Measurements from ENCODE around the gene CTRB1. TPM values are rescaled to one million over a fixed set of nuclear protein-coding genes. Genes with fewer than 3 reads are reported as not detected.

CTRB1 gene
- total RNA-seq, 1 experiment from 2014 or later, result not detected

DNA sequence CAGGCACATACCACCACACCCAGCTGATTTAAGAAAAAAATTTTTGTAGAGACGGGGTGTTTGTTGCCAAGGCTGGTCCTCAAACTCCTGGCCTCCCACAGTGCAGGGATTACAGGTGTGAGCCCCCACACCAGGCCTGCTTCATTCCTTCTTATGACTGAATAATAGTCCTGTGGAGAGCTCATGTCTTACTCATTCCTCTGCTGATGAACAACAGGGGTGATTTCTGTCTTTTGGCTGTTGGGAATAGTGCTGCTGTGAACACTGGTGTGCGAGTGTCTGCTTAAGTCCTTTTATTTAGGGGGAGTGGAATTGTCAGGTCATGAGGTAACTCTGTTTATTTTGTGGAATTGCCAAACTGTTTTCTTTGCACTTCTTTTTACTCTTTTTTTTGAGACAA is 2.7 kb upstream of the CTRB1 start:
- Histone ChIP-seq H3K79me2 (ENCODE audit: low read depth) (no peaks in the 10 kb centered on the region), H4K20me1 (ENCODE audit: insufficient read depth) (no peaks in the 10 kb centered on the region), H3K36me3 (ENCODE audit: low read depth) (no peaks in the 10 kb centered on the region), H3K4me1 (replicated peaks; ENCODE audit: insufficient read depth) (no peaks in the 10 kb centered on the region), H3K27ac (no peak overlapping the region), H3K9me3 (ENCODE audit: insufficient read depth, low read depth) (no peaks in the 10 kb centered on the region), H3K9me2 (ENCODE audit: insufficient read depth) (no peaks in the 10 kb centered on the region), H3F3A (ENCODE audit: insufficient read depth, low read depth) (peaks cover 4% of the 10 kb centered on the region; the same call in 1 of the 2 replicates), H3K4me2 (no peak overlapping the region), H3K27me3 (ENCODE audit: insufficient read depth, low read depth) (no peaks in the 10 kb centered on the region), H2AFZ (no peak overlapping the region), H3K4me3 (no peak overlapping the region)
- BruUV-seq (replicated peaks), result no TSS peak
- ChIA-PET POLR2A (ENCODE audit: unreplicated experiment) (no interaction called here), CTCF (no interaction called here)
- intact Hi-C loops (cut with micrococcal nuclease; ENCODE audit: unreplicated experiment), result no loop called here
- no peak for TF ChIP-seq CTCF (conservative IDR thresholded peaks at IDR 0.05)
- no peak for TF ChIP-seq EZH2 (IDR thresholded peaks at IDR 0.05; ENCODE audit: low read depth)
- DNase-seq, result no peak

DNA sequence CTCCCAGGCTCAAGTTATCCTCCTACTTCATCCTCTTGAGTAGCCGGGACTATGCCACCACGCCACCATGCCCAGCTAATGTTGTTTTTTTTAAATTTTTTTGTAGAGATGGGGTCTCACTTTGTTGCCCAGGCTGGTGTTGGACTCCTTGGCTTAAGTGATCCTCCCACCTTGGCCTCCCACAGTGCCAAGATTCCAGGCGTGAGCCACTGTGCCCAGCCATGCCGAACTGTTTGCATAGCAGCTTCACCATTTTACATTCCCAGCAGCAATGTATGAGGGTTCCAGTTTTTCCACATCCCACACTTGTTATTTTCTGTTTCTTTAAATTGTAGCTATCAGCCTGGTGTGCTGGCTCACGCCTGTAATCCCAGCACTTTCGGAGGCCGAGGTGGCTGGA is 2.2 kb upstream of the CTRB1 start:
- Histone ChIP-seq H3K27me3 (ENCODE audit: insufficient read depth, low read depth) (no peaks in the 10 kb centered on the region), H3F3A (ENCODE audit: insufficient read depth, low read depth) (peaks cover 4% of the 10 kb centered on the region; the same call in 1 of the 2 replicates), H3K79me2 (ENCODE audit: low read depth) (no peaks in the 10 kb centered on the region), H3K4me1 (replicated peaks; ENCODE audit: insufficient read depth) (no peaks in the 10 kb centered on the region), H3K9me3 (ENCODE audit: insufficient read depth, low read depth) (no peaks in the 10 kb centered on the region), H3K27ac (no peak overlapping the region), H3K4me2 (no peak overlapping the region), H3K36me3 (ENCODE audit: low read depth) (no peaks in the 10 kb centered on the region), H2AFZ (no peak overlapping the region), H4K20me1 (ENCODE audit: insufficient read depth) (no peaks in the 10 kb centered on the region), H3K4me3 (no peak overlapping the region), H3K9me2 (ENCODE audit: insufficient read depth) (no peaks in the 10 kb centered on the region)
- no TSS peak for BruUV-seq (replicated peaks)
- DNase-seq, result no peak
- intact Hi-C loops (cut with micrococcal nuclease; ENCODE audit: unreplicated experiment), result no loop called here
- POLR2A ChIA-PET (ENCODE audit: unreplicated experiment), result no interaction called here
- CTCF ChIA-PET, result no interaction called here
- no peak for TF ChIP-seq EZH2 (IDR thresholded peaks at IDR 0.05; ENCODE audit: low read depth)

GRCh38 chr16:75217389-75217851 is 1.4 kb upstream of the CTRB1 start:
- Histone ChIP-seq H3K36me3 (ENCODE audit: low read depth) (no peaks in the 10 kb centered on the region), H3F3A (ENCODE audit: insufficient read depth, low read depth) (peaks cover 4% of the 10 kb centered on the region; the same call in 1 of the 2 replicates), H3K9me3 (ENCODE audit: insufficient read depth, low read depth) (no peaks in the 10 kb centered on the region), H3K9me2 (ENCODE audit: insufficient read depth) (no peaks in the 10 kb centered on the region), H3K4me1 (replicated peaks; ENCODE audit: insufficient read depth) (no peaks in the 10 kb centered on the region), H2AFZ (no peak overlapping the region), H3K27me3 (ENCODE audit: insufficient read depth, low read depth) (no peaks in the 10 kb centered on the region), H3K79me2 (ENCODE audit: low read depth) (no peaks in the 10 kb centered on the region), H3K27ac (no peak overlapping the region), H3K4me2 (no peak overlapping the region), H3K4me3 (no peak overlapping the region), H4K20me1 (ENCODE audit: insufficient read depth) (no peaks in the 10 kb centered on the region)
- BruUV-seq (replicated peaks), result no TSS peak
- ChIA-PET POLR2A (ENCODE audit: unreplicated experiment) (no interaction called here), CTCF (no interaction called here)
- peak in 1 of 2 experiments; percentile 29 for DNase-seq
- intact Hi-C loops (cut with micrococcal nuclease; ENCODE audit: unreplicated experiment), result no loop called here
- no peak for TF ChIP-seq EZH2 (IDR thresholded peaks at IDR 0.05; ENCODE audit: low read depth)
- no peak for TF ChIP-seq CTCF (conservative IDR thresholded peaks at IDR 0.05)

DNA sequence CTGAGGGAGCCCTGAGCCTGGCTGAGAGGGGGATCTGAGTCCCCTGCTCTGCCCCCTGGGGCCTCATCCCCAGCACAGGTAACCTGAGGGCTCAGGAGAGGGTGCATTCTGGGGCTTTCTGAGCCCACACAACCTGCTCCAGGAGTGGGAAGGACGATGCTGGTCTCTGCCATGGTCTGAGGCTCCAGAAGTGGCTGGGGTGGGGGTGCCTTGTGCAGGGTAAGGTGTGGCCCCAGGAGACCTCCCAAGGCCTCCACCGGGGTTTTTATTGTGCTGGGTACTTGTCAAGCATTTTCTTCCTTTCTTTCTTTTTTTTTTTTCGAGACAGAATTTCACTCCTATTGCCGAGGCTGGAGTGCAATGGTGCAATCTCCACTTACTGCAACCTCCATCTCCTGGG is 300 bp downstream of the CTRB1 start:
- POLR2A ChIA-PET (ENCODE audit: unreplicated experiment), result interaction anchor here (0.5 to 0.6 kb wide), 2 partner anchors 32 to 173 kb away, joined by 3 to 5 read pairs; no protein-coding TSS in a partner anchor
- Histone ChIP-seq H3K9me3 (ENCODE audit: insufficient read depth, low read depth) (no peaks in the 10 kb centered on the region), H3K79me2 (ENCODE audit: low read depth) (no peaks in the 10 kb centered on the region), H4K20me1 (ENCODE audit: insufficient read depth) (no peaks in the 10 kb centered on the region), H3K4me3 (no peak overlapping the region), H3F3A (ENCODE audit: insufficient read depth, low read depth) (peaks cover 4% of the 10 kb centered on the region; the same call in 1 of the 2 replicates), H3K9me2 (ENCODE audit: insufficient read depth) (no peaks in the 10 kb centered on the region), H3K4me2 (no peak overlapping the region), H3K4me1 (replicated peaks; ENCODE audit: insufficient read depth) (no peaks in the 10 kb centered on the region), H3K36me3 (ENCODE audit: low read depth) (no peaks in the 10 kb centered on the region), H2AFZ (no peak overlapping the region), H3K27me3 (ENCODE audit: insufficient read depth, low read depth) (no peaks in the 10 kb centered on the region), H3K27ac (no peak overlapping the region)
- CTCF ChIA-PET, result no interaction called here
- no peak for DNase-seq
- TF ChIP-seq CTCF (conservative IDR thresholded peaks at IDR 0.05) (no peak), EZH2 (IDR thresholded peaks at IDR 0.05; ENCODE audit: low read depth) (no peak)
- no TSS peak for BruUV-seq (replicated peaks)
- intact Hi-C loops (cut with micrococcal nuclease; ENCODE audit: unreplicated experiment), result loop anchor here (2.0 kb wide), 1 partner anchor 16 kb away; no protein-coding TSS in a partner anchor
